ENCODE data around the gene COX7A1.
"Not testable (repeated sequence)": the region's sequence is repeated elsewhere in the genome, so short reads cannot be mapped to it uniquely, and the experiment has no call there.

DNA sequence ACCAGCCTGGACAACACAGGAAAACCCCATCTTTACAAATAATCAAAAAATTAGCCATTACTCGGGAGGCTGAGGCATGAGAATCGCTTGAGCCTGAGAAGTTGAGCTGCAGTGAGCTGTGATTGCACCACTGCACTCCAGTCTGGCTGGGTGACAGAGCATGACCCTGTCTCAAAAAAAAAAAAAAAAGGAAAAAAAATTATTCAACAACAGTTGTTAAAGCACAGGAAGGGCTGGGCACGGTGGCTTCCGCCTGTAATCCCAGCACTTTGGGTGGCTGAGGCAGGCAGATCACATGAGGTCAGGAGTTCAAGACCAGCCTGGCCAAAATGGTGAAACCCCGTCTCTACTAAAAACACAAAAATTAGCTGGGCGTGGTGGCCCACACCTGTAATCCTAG lies 21.0 kb downstream of the COX7A1 start:
- not testable (repeated sequence) for TF ChIP-seq SUZ12 (IDR thresholded peaks at IDR 0.05); ARNT (IDR thresholded peaks at IDR 0.05); HDGF (IDR thresholded peaks at IDR 0.05; ENCODE audit: borderline replicate concordance); ZNF384 (IDR thresholded peaks at IDR 0.05); SP1 (IDR thresholded peaks at IDR 0.05); FOXM1 (IDR thresholded peaks at IDR 0.05; ENCODE audit: borderline replicate concordance); NFRKB (IDR thresholded peaks at IDR 0.05); L3MBTL2 (conservative IDR thresholded peaks at IDR 0.05); CTBP1 (IDR thresholded peaks at IDR 0.05; ENCODE audit: borderline replicate concordance); FOXK2 (IDR thresholded peaks at IDR 0.05); BHLHE40 (IDR thresholded peaks at IDR 0.05; ENCODE audit: borderline replicate concordance)
- TF ChIP-seq, protein P1, sequence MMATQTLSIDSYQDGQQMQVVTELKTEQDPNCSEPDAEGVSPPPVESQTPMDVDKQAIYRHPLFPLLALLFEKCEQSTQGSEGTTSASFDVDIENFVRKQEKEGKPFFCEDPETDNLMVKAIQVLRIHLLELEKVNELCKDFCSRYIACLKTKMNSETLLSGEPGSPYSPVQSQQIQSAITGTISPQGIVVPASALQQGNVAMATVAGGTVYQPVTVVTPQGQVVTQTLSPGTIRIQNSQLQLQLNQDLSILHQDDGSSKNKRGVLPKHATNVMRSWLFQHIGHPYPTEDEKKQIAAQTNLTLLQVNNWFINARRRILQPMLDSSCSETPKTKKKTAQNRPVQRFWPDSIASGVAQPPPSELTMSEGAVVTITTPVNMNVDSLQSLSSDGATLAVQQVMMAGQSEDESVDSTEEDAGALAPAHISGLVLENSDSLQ (IDR thresholded peaks at IDR 0.05): not testable (repeated sequence)
